ENCODE results near the gene PTPRN2.
"Not testable (repeated sequence)": the region's sequence is repeated elsewhere in the genome, so short reads cannot be mapped to it uniquely, and the experiment has no call there.

The PTPRN2 gene

DNA sequence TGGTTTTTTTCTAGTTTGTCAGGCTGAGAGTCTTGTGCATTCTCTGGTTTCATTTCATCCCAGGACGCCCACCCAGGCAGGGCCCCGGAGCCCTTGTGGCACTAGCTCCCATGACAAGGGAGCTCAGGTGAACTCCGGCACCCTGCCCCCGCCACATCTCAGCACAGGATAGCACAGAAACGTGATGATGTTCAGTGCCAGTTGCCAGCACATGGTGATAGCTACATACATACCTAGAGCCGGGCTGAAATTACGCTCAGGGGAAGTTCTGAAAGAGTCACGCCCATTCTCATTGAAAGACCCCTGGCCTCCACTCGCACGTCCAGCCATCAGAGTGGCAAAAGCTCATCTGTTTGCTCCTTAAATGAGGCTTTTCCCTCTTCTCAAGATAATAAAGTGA is 273.7 kb downstream of the PTPRN2 start:
- DNase-seq = no peak

- DNase-seq = no peak
Observed at GRCh38 chr7:158312789-158313188, 274.8 kb downstream of the PTPRN2 start.

- DNase-seq = no peak
Observed at GRCh38 chr7:158311791-158312190, 275.8 kb downstream of the PTPRN2 start.

DNA sequence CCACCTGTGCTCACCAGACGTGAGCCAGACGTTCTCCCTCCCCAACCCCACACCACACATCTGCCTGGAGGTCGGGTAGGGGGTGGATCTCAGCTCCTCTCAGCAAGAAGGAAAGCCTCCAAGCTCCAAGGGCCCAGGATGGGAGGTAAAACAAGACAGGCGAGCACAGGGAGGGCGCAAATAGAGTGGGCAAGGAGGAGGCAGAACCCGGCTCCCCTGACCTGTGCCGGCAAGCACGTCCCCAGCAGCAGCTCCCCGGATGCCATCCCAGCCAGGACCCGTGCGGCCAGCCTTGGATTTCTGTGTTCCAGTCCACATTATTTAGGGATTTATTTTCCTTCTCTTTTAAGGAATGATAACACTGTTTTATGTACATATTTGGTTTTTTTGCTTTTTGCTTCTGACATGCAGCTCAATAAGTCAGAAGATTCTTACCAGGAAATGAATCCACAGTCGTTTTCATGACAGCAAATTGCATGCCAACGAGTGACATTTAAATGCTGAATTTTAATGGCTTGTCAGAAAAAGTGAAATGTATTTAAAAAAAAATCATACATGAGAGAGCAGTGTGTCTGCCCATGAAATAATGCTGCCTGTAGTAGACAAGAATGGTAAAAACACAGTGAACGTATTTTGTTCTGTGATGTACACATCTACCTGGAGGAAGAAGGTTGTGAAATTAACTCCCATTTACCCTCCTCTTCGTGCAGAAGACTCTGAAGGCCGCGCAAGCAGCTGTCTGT is 276.5 kb downstream of the PTPRN2 start:
- no peak for DNase-seq

DNA sequence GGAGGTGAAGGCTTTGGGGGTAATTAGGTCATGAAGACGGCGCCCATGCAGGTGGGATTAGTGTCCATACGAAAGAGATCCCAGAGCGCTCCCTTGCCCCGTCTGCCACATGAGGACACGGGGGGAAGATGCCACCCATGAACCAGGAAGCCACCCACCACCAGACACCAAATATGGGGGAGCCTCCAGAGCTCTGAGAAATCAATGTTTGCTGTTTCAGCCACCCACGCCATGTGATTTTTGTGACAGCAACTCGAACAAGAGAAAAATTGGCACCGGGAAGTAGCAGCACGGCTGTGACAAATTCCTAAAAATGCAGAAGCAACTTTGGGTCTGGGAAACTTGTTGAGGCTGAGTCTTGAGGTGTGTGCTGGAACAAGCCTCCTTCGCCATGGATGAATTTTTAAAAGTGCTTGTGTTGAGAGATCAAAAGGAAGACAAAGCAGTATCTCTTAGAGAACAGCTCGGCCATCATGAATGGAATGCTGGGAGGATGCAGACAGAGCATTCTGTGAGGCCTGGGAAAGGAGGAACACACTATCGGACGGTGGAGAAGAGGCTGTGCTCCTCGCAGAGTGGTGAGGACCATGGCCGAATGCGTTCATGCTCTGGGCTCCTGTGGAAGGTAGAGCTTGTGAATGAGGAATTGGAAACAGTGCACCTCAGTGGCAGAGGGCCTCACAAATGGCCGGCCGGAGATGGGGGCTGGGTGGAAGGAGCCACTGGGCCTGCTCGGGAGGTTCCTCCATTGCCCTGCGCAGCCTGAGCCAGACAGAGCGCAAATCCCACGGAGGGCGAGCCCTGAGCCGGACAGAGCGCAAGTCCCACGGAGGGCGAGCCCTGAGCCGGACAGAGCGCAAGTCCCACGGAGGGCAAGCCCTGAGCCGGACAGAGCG is 277.5 kb downstream of the PTPRN2 start:
- no peak for DNase-seq

GRCh38 chr7:158308001-158308400 is 279.6 kb downstream of the PTPRN2 start:
- no peak for DNase-seq

DNA sequence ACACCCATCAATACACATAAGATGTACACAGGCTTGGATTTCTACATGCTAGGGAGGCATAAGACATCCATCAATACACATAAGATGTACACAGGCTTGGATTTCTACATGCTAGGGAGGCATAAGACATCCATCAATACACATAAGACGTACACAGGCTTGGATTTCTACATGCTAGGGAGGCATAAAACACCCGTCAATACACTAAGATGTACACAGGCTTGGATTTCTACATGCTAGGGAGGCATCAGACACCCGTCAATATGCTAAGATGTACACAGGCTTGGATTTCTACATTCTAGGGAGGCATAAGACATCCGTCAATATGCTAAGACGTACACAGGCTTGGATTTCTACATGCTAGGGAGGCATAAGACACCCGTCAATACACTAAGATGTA is 283.6 kb downstream of the PTPRN2 start:
- DNase-seq = not testable (repeated sequence)

DNA sequence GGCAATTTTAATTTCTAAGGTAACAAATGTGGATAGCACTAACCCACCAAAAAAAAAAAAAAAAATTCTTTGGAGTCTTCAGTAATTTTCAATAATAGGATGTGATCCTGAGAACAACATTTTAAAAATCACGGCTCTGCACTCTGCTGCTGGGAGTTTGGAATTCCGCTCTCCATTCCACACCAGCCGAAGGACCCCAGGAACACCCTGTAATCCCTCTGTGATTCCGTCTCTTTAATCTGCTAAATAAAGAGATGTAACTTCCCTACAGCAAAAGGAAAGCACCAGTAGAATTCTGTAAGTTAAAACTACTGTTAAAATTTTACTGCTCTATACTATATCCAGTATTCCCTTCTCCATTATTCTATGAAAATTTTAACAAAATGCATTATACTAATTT is 284.5 kb downstream of the PTPRN2 start:
- no peak for DNase-seq

DNA sequence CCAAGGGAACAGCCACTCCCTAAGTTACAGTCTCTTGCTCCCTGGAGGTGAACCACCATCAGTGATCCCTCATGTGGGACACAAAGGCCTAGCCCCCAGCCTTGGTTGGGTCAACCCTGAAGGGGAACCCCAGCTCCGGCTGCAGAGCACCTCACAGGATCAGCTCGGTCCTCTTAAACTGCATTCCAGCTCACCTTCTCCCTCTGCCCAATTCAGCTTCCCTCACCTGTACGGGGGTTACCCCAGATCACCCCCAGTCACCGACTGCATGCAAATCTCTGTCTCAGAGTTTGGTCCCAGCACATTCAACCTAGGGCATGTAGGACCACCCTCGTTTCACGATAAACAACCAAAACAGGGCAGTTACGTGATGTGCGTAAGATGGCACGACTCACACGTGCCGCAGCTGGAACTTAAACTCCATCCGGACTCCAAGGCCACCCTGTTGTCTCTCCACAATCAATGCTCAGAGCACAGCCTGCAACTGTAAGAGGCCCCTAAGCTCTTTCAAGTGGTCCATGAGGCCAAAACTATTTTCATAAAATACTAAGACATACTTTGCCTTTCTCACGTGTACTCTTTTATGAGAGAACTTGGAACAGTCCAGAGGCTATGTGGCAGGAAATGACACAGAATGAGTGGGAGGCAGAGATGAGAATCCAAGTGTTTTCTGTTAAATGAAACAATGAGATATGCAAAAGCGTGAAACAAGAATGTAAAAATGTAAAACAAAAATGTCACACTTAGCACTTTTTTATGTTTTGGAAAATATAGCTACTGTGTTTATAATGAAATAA is 285.2 kb downstream of the PTPRN2 start:
- no peak for DNase-seq

- no peak for DNase-seq
Observed at GRCh38 chr7:158301207-158301606, 286.4 kb downstream of the PTPRN2 start.

GRCh38 chr7:158300427-158300826 is 287.2 kb downstream of the PTPRN2 start:
- DNase-seq = no peak

- DNase-seq = no peak
Observed at GRCh38 chr7:158299607-158300006, 288.0 kb downstream of the PTPRN2 start.

DNA sequence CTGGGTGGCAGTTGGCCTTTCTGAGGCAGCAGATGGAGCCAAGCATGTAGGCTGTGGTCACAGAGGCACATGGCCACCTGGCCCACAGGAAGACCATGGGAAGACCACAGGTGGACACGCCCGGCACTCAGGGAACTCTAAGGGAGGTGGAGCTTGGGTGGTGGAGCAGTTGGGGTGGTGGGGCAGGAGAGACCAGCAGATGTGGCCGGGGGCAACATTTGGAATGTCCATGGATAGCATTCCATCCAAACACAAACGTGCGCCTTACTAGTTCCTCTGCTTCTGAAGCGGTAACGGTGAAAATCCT is 290.9 kb downstream of the PTPRN2 start:
- no peak for DNase-seq

GRCh38 chr7:158295966-158296797 is 291.4 kb downstream of the PTPRN2 start:
- DNase-seq = no peak

- DNase-seq = not testable (repeated sequence)
Observed at GRCh38 chr7:158294468-158295215, 293.0 kb downstream of the PTPRN2 start.

- DNase-seq = no peak
Observed at GRCh38 chr7:158292948-158293347, 294.7 kb downstream of the PTPRN2 start.

GRCh38 chr7:158291998-158292397 is 295.6 kb downstream of the PTPRN2 start:
- DNase-seq = no peak

DNA sequence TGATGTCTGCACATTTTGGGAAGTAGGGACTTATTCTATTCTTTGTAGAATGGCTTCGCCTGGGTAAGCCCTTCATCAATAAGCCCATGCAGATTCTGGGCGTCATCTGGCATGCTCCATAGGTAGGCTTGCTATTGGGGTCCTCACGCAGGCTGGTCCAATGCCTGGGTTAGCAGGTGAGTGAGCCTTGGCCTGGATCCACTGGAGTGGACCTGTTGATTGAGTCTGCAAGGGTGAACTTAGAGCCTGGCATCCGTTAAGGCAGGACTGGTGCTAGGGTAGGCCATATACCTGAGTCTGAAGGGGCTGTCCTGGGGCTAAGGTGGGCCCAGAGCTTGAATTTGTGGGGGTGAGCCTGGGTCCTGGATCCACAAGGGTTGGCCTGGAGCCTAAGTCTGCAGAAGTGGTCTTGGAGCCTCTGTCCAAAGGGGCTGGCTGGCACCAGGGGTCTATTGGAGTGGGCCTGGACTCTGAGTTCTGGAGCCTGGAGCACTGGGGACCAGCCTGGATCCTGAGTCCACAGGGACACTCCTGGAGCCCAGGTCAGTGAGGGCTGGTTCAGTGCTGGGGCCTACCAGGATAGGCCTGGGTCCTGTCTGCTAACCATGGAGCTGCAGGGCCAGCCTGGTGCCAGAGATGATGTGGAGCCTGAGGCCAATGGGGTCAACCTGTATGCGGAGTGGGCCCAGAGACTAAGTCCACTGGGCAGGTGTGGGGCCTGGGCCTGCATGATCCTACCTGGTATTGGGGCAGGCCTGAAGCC is 297.7 kb downstream of the PTPRN2 start:
- no peak for DNase-seq

GRCh38 chr7:158289231-158289630 is 298.4 kb downstream of the PTPRN2 start:
- no peak for DNase-seq

DNA sequence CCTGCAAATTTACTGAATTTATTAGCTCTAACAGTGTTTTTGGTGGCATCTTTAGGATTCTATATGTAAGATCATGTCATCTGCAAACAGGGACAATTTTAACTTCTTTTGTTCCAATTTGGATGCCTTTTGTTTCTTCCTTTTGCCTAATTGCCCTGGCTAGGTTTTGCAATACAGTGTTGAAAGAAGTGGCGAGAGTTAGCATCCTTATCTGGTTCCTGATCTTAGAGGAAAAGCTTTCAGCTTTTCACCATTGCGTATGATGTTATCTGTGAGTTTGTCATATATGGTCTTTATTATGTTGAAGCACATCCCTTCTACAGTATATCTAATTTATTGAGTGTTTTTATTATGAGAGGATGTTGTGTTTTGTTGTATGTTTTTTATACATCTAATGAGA is 301.4 kb downstream of the PTPRN2 start:
- no peak for DNase-seq

DNA sequence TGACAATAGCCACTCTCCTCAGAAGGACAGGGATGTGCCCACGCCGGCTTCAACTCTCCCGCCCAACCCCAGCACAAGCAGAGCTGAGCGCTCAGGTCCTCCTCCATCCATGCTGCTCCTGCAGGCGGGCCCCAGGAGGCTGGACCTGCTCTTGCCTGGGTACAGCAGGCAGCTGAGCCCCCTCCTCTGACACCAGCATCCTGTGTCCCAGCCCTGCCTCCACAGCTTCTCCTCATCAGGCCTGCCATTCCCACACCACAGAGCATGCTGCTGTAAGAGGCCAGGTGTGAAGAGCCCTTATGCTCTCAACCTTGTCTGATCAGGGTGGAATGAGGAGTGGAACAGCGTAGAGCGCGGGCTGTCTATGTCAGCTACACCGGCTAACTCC is 302.2 kb downstream of the PTPRN2 start:
- no peak for DNase-seq
